ENCODE data around the gene TMEM185B.
"Not testable (repeated sequence)": the region's sequence is repeated elsewhere in the genome, so short reads cannot be mapped to it uniquely, and the experiment has no call there.

The TMEM185B gene

DNA sequence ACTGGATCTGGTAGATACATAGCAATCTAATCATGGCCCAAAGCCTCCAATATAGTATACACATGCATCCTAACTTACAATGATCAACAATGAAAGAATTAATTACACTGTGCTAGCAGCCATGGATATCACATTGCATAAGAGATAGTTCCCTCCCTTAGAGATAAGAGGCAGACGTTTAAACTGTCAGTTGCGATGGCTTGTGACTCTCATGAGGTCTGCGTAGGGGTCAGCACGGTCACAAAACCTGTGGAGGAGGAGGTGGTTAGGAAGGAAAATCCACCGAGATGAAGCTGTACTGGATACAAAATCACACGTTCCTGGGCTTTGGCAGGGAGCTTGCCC lies 28.7 kb upstream of the TMEM185B start:
- in situ Hi-C loops (cut with HindIII; ENCODE audit: low sequenced_read_pairs), result no loop called here

DNA sequence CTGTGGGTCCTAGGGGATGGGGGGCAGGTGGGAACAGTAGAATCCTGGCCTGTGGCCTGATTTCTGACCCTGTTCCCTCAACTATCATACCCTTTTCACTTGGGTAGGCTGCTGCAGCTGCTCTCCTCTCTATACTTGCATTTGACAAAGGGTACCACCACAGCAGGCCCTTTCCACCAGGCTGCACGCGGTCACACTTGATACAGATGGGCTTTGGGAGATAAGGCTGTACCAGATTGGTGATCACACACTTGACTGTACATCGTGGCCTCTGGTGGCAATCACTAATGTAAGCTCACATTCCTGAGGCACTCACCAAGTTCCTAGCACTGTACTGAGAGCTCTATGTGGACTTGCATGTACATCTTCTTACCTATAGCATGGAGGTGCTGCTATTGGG lies 27.9 kb upstream of the TMEM185B start:
- in situ Hi-C loops (cut with HindIII; ENCODE audit: low sequenced_read_pairs), result no loop called here

DNA sequence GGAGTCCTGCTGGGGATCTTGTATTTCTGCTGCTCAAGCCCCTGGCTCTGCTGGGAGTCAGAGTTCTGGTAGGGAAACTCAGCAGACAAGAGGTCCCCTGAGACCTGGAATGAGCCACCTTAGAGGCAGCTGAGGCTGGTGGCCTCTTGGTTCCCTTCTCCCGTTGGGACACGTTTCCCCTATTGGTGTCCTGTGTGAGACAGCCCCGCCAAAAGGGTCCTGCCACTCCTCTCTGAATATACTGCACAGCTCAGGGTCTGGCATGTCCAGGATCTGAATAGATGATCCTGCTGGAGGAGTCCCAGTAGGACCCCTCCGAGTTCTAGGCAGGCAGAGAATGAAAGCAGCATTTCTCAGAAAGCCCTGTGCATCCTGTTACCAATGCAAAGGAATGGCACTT lies 27.4 kb upstream of the TMEM185B start:
- in situ Hi-C loops (cut with HindIII; ENCODE audit: low sequenced_read_pairs), result no loop called here

DNA sequence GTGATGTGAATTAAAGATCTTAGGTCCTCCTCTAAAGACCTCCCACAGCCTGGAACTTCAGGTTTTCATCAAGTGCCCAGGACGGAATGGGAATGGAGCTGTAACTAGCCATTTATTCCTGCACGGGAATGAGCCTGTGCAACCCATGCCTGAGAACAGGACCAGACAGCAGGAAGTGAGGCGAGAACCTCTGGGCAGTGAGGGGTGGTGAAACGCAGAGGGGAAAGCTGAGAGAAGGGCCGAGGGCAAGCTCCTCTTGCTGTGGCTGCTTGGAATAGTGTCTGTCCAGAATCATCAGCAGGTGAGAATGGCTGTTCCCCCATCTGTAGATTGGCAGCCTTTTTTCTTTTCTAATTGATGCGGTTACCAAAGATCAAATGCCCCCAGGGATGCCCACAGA lies 24.7 kb upstream of the TMEM185B start:
- in situ Hi-C loops (cut with HindIII; ENCODE audit: low sequenced_read_pairs), result no loop called here

DNA sequence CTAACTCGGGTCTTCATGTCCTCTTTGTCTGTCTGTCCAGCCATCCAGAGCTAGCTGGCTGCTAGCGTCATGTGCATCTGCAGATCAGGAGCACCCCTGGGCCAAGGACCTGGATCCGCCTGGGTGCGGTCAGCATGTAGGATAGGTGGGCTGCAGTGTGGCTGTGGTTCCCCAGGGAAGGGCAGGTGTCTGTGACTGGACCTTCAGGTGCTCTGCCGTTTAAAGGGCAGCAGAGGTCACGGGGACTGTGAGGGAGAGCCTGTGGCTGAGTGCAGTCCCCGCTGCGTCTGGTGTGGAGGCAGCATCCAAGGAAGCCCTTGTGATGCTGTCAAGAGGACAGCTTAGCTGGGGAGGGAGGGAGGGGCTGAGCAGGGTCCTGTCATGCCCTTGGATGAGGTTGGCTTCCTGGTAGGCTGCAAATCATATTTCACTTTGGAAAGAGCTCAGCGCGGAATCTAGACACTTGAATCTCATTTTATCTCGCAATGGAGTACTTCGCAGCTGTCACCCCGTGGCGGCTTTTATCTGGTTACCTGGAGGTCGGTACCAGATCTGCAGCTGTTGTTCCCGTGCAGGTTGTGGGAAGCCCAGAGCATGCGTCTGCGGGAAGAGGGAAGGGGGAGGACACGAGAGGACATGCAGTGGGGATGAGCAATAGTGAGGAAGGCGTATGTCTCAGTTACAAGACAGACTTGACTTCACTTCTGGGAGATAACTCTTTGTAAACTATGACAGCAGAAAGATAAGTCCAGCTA lies 23.5 kb upstream of the TMEM185B start:
- in situ Hi-C loops (cut with HindIII; ENCODE audit: low sequenced_read_pairs), result no loop called here

DNA sequence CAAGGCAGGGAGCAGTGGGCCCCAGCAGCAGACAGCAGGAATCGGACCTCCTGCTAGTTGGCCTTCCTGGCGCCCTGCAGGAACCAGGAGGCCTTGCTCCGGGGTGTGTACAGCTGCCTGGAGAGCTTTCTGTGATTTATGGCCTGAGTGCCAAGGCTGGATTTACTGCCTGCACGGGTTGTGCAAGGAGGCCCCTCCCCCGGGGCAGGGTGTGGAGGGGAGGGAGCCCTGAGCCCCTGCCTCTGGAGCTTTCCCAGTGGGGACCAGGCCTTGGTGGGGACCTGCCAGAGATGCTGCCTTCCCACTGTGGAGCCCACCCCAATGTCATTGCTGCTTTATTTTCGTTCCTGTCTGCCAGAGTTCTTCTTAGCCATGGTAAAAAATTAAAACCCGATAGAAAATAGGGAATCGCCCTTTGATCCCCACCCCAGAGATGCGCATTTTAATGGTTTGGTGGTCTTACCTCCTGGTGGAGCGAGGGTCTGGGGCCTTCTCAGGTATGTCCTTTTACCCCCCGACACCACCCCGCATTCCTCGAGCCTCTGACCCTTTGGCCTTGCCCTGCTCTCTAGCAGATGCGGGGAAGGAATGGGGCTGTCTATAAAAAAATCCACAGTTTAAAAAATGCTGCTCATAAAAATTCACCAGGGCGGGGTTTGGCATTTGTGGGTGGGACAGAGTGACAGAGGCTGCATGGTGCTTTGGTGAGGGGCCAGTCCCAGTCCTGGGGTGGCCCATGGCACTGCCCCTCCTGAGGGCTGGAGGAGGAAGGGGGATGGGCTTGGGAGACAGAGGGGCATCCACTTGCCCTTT lies 22.5 kb upstream of the TMEM185B start:
- in situ Hi-C loops (cut with HindIII; ENCODE audit: low sequenced_read_pairs), result no loop called here

DNA sequence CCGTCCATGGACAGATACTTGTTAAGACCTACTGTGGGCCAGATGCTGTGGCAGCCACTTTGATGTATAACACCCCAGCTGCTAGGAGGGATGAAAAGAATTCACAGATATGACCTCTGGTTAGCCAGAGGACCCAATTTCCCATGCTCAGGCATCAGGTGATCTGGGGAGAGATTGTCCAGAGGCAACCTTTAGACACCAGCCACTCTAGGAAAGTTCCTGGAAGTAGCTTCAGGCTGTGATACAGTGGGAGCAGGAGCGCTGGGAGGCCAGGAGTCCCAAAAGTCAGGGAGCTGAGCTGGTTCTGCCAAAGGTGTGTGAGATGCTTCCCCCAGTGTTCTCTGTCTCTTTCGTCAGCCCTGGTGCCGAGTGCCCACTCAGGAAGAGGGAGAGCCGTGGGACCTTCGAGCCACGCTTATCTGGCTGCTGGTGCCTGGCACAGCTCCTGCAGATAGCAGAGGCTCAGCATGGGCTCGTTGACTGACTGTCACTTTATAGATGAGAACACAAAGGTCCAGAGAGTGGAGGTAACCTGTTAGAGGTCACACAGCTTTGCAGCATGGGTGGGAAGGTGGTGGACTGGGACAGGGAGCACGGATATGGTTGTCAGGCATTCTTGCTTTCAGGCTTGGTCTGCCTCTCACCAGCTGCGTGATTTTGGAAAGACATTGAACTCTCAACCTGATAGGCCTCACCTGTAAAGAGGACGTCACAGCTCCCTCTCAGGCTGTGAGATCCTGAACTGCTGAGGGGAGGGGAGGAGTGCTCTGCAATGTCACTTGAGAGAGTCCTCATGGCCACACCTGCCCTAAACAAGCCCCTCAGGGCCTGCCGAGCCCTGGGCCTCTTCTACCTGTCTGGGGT lies 21.7 kb upstream of the TMEM185B start:
- in situ Hi-C loops (cut with HindIII; ENCODE audit: low sequenced_read_pairs), result no loop called here

DNA sequence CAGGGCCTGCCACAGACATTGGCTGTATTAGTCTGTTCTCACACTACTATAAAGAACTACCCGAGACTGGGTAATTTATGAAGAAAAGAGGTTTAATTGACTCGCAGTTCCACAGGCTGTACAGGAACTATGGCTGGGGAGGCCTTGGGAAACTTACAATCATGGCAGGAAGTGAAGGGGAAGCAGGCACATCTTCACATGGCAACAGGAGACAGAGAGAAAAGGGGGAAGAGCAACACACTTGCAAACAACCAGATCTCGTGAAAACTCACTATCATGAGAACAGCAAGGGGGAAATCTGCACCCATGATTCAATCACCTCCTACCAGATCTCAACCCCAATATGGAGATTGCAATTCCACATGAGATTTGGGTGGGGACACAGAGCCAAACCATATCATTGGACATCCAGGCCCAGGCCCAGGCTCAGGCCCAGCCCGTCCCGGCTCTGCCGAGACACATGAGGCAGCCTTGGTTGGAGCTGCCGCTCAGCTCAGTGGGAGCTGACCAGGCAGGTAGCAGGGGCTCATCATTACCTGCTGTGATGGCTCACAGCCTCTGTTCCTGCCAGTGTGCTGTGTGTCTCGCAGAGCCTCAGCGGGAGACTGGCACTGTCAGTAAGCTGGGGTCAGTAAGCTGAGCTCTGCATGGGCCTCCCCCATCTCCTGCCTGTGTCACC lies 20.8 kb upstream of the TMEM185B start:
- in situ Hi-C loops (cut with HindIII; ENCODE audit: low sequenced_read_pairs), result no loop called here

DNA sequence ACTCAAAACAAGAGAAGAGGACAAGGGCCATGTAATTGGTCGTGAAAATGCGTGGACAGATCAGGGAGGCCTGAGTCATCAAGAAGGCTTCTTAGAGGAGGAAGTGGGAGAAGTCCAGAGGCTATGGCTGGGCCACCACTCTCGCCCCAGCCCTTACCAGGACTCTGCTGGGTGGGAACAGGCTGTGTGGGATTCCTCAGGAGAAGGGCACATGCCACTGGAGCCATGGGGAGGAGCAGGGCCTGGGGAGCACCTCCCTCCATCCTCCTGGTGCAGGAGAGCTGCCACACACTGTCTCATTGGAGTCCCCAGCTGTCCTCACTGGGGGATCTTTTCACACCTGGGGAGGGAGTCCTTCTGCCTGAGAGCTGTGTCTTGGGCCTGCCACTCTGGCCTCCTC lies 20.0 kb upstream of the TMEM185B start:
- in situ Hi-C loops (cut with HindIII; ENCODE audit: low sequenced_read_pairs), result no loop called here

DNA sequence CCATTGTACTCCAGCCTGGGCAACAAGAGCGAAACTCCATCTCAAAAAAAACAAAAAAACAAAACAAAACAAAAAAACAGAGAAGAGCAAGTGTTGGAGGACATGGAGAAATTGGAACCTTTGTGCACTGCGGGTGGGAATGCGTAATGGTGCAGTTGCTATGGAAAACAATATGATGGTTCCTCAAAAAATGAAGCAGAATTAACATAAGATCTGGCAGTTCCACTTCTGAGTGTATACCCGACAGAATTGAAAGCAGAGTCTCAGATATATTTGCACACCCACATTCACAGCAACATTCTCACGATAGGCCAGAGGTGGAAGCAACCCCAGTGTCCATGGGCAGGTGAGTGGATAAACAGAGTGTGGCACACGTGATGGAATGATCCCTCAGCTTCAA lies 18.5 kb upstream of the TMEM185B start:
- in situ Hi-C loops (cut with HindIII; ENCODE audit: low sequenced_read_pairs), result no loop called here

DNA sequence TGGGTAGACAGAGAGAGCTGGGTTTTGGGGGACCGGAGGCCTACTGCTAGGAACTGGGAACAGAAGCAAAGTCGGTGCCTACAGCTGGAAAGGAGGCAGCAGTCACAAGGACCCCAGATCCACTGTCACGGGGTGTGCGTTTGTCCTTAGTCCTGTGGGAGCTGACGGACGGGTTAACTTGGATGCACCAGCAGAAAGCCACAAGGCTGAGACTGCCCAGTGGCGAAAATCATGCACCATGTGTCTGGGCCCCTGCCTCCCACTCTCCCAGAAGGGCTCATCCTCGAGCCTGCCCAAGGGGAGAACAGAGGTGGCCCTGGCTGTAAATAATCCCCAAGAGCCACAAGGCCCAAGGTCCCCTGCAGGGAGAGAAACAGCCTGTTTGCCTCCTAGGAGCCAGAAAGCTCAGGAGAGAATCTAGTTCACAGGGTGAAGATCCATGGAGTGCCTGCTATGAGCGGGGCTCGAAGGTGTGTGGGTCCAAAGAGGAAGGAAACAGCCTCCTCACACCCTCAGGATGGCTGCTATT lies 17.8 kb upstream of the TMEM185B start:
- in situ Hi-C loops (cut with HindIII; ENCODE audit: low sequenced_read_pairs), result no loop called here

DNA sequence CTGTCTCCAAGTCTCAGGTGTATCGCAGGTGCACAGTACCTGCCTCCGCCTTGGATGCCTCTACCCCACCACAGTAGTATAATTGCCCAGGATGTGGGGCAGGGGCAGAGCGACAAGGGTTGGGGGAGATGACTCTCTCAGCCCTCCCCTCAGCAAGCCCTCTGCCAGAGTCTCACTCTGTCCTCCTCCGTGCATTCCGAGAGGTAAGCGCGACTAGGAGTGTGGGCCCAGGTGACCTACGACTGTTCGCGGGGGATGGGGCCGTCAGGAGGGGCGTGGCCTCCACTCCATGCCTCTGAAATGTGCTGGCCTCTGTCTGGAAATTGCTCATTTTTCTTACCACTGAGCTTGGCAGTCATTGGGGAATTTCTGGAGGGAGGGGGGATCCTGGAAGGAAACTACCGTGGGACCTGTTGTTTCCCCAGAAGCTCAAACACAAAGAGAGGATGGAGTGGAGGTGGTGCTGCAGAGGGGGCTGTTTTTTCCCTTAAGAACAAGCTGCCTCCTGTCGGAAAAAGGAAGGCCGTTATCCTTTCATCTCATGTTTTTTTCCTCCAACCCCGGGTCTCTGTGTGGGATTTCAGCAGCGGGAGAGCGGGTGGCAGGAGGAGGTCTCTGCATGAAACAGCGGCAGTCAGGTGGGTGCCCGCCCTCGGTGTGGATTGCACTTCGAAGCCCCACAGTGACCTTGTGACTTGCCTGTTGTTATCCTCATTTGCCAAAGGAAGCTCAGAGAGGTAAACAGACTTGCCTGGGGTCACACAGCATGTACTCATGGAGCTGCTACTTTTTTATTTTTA lies 16.5 kb upstream of the TMEM185B start:
- in situ Hi-C loops (cut with HindIII; ENCODE audit: low sequenced_read_pairs), result no loop called here

DNA sequence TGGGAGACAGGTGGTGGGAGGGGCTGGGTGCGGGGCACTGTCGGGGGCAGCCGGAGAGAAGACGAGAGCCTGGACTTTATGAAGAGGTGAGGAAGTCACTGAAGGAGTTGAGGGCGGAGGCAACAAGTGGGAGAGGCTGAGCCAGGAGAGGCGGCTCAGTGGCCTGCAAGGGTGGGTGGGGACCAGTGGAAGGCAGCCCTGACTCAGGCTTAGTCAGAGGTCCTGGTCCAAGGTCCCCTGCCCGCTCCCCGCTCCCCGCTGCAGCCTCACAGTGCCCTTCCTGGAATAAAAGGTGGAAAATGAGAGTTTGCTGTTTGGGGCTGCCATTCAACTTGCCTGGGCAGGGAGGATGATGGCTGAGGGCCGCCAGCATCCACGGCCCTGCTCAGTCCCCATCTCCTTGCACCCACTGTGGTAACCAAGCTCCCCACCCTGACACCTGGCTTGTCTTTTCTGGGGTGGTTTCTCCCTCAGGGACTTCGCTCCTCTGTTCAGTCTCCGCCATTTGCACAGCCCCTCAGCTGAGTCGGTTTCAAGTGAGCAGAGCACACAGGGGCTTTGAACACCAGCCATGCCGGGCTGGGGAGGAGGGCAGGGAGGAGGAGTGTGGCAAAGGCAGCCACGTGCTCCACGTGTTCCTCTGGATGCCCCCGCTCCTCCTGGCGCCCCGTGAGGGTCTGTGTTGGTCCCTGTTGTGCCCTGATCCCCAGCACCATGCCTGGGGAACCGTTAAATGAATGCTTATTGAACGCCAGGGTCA lies 15.7 kb upstream of the TMEM185B start:
- in situ Hi-C loops (cut with HindIII; ENCODE audit: low sequenced_read_pairs), result no loop called here

DNA sequence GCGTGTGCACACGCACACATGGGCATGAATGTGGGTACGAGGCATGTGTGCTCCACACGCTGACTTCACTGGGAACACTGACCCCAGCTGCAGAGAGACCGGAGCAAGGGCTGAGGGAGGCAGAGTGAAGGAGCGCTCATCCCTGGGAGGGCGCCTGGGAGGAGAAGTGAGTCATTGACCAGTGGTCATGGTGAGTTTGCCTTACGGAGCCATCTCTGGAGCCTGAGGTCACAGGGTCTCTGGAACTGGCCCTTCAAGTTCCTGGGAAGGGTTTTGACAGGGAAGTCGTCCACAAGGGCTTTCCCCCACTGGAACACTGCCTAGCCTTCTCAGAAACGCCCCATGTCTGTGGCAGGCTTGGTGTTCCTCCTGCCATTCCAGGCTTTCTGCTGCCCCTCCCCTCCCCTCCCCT lies 14.3 kb upstream of the TMEM185B start:
- in situ Hi-C loops (cut with HindIII; ENCODE audit: low sequenced_read_pairs), result no loop called here

DNA sequence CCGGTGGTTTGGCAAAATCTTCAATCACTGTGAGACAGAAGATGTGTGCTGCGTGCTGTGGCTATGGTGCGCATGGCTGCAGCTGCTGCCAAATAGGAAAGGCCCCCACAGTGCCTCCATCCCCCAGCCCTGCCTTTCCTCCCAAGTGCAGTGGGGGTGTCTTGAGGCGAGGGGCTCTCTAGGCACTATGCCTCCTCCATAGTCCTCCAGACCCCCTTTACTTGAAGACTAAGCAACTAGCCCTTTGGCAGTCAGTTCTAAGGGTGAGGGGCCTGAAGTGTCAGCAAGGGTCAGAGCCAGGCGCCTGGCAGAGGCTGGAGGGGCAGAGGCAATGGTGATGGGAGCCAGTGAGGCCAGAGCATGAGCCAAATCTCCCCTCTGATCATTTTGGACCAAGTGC lies 13.6 kb upstream of the TMEM185B start:
- in situ Hi-C loops (cut with HindIII; ENCODE audit: low sequenced_read_pairs), result no loop called here

DNA sequence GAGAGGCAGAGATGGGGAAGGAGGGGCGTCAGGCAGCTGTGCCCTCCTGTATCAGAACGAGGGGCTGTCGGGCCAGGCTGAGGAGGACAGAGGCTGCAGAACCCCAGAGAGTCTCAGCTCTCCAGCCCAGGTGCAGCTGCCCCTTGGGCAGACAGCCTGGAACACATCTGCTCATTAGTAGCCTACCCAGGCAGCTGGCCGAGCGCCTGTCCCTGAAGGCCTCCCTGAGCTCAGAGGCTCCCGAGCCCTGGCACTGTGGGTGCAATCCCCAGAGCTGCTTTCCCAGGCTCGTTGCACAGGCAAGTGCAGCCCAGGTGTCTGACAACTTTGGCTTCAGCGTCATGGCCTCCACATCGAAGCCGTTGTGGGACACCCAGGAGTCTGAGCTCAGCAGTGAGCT lies 13.1 kb upstream of the TMEM185B start:
- in situ Hi-C loops (cut with HindIII; ENCODE audit: low sequenced_read_pairs), result no loop called here

DNA sequence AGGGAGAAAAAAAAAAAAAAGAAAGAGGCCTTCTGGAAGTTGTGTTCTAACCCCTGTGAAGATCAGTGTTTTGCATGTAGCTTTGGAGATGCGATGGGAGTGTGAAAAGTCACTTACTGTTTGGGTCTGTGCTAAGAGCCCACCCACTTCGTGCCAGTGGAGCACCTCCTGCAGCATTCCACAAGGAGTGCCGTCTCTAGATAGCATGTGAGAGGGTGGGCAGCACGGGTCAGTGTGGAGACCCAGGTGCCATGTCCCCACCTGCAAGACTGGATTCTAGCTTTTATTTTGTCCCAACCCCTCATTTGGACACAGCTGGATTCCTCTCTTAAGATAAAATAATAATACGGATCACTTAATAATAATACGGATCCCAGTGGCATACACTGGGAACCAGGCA lies 12.5 kb upstream of the TMEM185B start:
- in situ Hi-C loops (cut with HindIII; ENCODE audit: low sequenced_read_pairs), result no loop called here

DNA sequence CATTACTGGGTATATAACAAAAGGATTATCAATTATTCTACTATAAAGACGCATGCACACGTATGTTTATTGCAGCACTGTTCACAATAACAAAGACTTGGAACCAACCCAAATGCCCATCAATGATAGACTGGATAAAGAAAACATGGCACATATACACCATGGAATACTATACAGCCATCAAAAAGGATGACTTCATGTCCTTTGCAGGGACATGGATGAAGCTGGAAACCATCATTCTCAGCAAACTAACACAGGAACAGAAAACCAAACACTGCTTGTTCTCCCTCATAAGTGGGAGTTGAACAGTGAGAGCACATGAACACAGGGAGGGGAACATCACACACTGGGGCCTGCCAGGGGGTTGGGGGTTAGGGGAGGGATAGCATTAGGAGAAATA lies 12.0 kb upstream of the TMEM185B start:
- in situ Hi-C loops (cut with HindIII; ENCODE audit: low sequenced_read_pairs), result not testable (repeated sequence)

DNA sequence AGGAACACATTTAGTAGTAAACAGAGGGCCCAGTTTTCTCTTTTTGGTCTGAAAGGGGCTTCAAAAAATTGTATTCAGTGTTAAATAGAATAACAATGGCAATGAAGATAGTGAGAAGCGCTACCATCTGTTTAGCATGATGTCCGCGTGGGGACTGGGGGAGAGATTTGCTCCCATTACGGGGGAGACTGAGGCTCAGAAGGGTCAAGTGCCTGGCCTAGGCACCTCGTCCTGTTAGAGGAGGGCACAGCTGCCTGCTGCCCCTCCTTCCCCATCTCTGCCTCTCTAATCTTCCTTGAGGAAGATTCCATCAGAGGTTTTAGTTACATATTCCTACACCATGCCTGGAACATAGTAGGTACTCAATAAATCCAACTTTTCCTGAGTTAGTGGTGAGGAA lies 10.1 kb upstream of the TMEM185B start:
- in situ Hi-C loops (cut with HindIII; ENCODE audit: low sequenced_read_pairs), result no loop called here

Measured in DLD1 (cell line).